ENCODE data around the gene MMP27. TPM values are rescaled to one million over a fixed set of nuclear protein-coding genes. Genes with fewer than 3 reads are reported as not detected.

MMP27 gene
- total RNA-seq, 2 donors from 2014 or later, result not detected

DNA sequence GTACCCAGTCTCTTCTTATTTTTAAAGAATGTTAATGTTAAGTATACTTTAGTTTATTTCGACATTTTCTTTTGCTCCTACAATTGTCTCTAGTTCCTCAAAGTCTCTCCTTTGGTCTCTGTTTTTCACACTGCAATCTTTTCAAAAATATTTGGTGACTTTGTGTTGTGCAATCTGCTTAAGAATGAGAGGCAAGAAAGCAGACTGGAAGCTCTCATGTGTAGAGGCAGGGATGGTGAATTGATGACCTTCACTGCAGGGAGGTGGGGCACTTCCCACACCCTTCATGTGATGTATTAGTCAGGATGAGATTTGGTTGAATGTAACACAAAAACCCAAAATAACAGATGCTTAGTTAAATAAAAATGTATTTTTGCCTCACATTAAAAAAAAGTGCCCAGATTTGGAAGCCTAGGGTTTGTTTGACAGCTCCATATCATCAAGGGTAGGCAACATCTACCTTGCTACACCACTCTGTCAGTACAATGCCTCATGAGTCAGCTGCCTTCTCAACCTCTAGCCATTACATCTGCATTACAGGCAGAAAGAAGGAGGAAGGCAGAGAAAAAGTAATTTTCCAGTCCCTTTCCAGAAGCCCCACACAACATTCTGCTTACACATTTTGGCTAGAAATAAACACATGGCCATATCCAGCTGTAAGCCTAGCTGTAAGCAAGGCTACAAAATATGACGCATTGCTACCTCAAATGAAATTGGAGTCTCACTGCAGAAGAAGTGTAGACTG, 3.8 kb upstream of the MMP27 start:
- Histone ChIP-seq H3K27me3 (replicated peaks; ENCODE audit: insufficient read depth) (no peaks in the 10 kb centered on the region), H3K4me1 (replicated peaks) (no peaks in the 10 kb centered on the region), H3K27ac (no peak overlapping the region), H3K36me3 (no peaks in the 10 kb centered on the region), H3K4me3 (no peak overlapping the region), H3K9me3 (no peaks in the 10 kb centered on the region)
- WGBS, result 88% methylated on average over 2 of the region's 2 CpGs
- intact Hi-C loops (cut with DNase I), result no loop called here
- DNase-seq (ENCODE audit: low spot score), result no peak
- TF ChIP-seq POLR2A (IDR thresholded peaks at IDR 0.05) (no peak), POLR2AphosphoS5 (IDR thresholded peaks at IDR 0.05) (no peak)
- TF ChIP-seq, protein P1, sequence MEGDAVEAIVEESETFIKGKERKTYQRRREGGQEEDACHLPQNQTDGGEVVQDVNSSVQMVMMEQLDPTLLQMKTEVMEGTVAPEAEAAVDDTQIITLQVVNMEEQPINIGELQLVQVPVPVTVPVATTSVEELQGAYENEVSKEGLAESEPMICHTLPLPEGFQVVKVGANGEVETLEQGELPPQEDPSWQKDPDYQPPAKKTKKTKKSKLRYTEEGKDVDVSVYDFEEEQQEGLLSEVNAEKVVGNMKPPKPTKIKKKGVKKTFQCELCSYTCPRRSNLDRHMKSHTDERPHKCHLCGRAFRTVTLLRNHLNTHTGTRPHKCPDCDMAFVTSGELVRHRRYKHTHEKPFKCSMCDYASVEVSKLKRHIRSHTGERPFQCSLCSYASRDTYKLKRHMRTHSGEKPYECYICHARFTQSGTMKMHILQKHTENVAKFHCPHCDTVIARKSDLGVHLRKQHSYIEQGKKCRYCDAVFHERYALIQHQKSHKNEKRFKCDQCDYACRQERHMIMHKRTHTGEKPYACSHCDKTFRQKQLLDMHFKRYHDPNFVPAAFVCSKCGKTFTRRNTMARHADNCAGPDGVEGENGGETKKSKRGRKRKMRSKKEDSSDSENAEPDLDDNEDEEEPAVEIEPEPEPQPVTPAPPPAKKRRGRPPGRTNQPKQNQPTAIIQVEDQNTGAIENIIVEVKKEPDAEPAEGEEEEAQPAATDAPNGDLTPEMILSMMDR (IDR thresholded peaks at IDR 0.05), result no peak

DNA sequence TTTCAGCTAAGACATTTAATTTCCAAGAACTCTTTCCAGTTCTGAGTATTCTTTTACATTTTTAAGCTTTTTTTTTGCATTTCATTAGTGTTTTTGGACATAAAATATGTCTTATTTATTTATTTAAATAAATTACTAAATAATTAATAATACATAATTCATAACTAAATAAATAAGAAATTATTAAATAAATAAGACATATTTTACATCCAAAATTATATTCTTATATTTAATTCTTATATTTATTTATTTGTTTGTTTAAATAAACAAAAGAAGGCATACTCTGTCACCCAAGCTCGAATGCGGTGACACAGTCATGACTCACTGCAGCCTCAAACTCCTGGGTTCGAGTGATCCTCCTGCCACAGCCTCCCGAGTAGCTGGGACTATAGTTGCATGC, 3.1 kb upstream of the MMP27 start:
- TF ChIP-seq POLR2A (IDR thresholded peaks at IDR 0.05), result no peak
- TF ChIP-seq, protein P1 (IDR thresholded peaks at IDR 0.05), result no peak
- no peak for TF ChIP-seq POLR2AphosphoS5 (IDR thresholded peaks at IDR 0.05)
- intact Hi-C loops (cut with DNase I), result no loop called here
- Histone ChIP-seq H3K9me3 (no peaks in the 10 kb centered on the region), H3K27ac (no peak overlapping the region), H3K27me3 (replicated peaks; ENCODE audit: insufficient read depth) (no peaks in the 10 kb centered on the region), H3K4me3 (no peak overlapping the region), H3K36me3 (no peaks in the 10 kb centered on the region), H3K4me1 (replicated peaks) (no peaks in the 10 kb centered on the region)
- 80% methylated on average over 4 of the region's 4 CpGs for WGBS
- no peak for DNase-seq (ENCODE audit: low spot score)

DNA sequence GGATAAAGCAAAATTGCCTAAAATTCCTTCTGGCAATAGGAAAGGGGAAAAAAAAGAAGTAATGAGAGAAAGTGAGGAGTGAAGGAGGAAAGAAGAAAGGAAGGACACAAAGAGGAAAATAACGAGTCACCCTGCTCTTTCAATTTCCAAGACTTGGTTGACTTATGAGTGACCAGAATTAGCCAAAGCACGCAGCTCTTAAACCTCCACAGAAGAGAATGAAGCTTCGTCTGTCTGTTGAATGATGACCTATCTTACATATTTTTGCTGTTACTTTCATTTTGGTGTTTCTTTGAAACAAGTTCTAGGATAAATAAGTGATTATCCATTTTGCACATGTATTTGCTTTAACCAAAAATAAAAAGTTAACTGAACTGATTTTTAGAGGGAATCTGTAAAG, 728 bp downstream of the MMP27 start:
- no peak overlapping the region for H3K27ac ChIP-seq
- 85% methylated on average over 3 of the region's 3 CpGs for WGBS
- H3K4me3 ChIP-seq, result no peak overlapping the region
- no peaks in the 10 kb centered on the region for H3K27me3 ChIP-seq (replicated peaks; ENCODE audit: insufficient read depth)
- intact Hi-C loops (cut with DNase I), result no loop called here
- no peak for DNase-seq (ENCODE audit: low spot score)
- no peaks in the 10 kb centered on the region for H3K4me1 ChIP-seq (replicated peaks)
- H3K36me3 ChIP-seq, result no peaks in the 10 kb centered on the region
- TF ChIP-seq, protein P1 (IDR thresholded peaks at IDR 0.05), result no peak
- TF ChIP-seq POLR2AphosphoS5 (IDR thresholded peaks at IDR 0.05) (no peak), POLR2A (IDR thresholded peaks at IDR 0.05) (no peak)
- H3K9me3 ChIP-seq, result no peaks in the 10 kb centered on the region

DNA sequence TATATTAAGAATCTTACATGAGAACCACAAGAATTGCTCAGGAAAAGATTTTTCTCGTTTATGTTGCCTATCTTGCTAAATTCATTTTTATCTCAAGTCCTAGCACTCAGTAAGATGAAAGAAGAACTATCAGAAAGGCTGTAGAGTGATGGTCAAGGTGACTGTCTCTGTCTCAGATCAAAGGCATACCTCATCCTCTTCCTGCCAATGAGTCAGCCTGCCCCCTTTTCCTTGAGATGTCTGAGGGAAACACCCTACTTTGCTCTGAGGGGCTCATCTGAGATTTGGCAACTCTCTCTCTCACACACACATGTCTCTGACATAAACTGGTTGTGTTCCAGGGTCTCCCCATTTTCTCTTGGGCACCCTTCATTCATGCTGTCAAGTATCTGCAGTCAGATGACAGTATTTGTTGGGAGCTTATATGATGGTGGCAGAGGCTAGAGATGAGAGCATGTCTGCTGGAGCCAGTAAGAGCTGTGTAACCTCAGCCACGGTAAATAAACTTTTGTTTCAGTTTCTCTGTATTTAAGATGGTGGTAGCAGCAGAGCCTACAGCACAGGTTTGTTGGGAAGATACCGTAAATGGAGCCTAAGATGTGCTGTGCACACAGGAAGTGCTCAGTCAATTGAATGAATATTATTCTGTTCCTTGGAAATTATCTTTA, 1.6 kb downstream of the MMP27 start:
- Histone ChIP-seq H3K9me3 (no peaks in the 10 kb centered on the region), H3K4me3 (no peak overlapping the region), H3K36me3 (no peaks in the 10 kb centered on the region), H3K4me1 (replicated peaks) (no peaks in the 10 kb centered on the region), H3K27ac (no peak overlapping the region), H3K27me3 (replicated peaks; ENCODE audit: insufficient read depth) (no peaks in the 10 kb centered on the region)
- TF ChIP-seq POLR2A (IDR thresholded peaks at IDR 0.05) (no peak), POLR2AphosphoS5 (IDR thresholded peaks at IDR 0.05) (no peak)
- TF ChIP-seq, protein P1 (IDR thresholded peaks at IDR 0.05), result no peak
- intact Hi-C loops (cut with DNase I), result no loop called here
- no peak for DNase-seq (ENCODE audit: low spot score)
- WGBS, result 87% methylated on average over 3 of the region's 3 CpGs

DNA sequence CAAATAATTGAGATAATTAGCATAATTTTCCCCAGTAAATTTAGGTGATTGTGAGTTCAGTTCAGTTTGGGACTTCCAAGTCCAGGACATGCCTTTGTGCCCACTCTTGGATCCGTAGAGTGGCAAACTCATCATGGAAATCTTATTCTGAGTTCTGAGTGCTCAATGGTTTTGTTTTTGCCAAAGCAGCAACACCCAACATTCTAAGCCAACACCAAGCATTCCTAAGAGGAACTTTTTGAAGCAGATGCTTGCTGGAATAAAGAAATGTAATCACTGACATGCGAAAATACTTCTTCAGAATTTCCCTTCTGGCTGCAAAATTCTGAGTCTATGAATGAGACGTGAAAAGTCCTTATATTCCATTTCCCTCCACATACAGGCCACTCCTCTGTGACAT, 10.4 kb downstream of the MMP27 start:
- Histone ChIP-seq H3K4me1 (replicated peaks) (no peaks in the 10 kb centered on the region), H3K9me3 (no peaks in the 10 kb centered on the region), H3K4me3 (no peak overlapping the region), H3K36me3 (no peaks in the 10 kb centered on the region), H3K27me3 (replicated peaks; ENCODE audit: insufficient read depth) (no peaks in the 10 kb centered on the region), H3K27ac (no peak overlapping the region)
- DNase-seq (ENCODE audit: low spot score), result no peak
- intact Hi-C loops (cut with DNase I), result no loop called here
- TF ChIP-seq POLR2AphosphoS5 (IDR thresholded peaks at IDR 0.05) (no peak), POLR2A (IDR thresholded peaks at IDR 0.05) (no peak)
- TF ChIP-seq, protein P1 (IDR thresholded peaks at IDR 0.05), result no peak
- WGBS, result 84% methylated on average over 3 of the region's 3 CpGs
